Peyer's patch (tissue), 4 donors: ENCODE measurements around the gene TULP4. TPM values are rescaled to one million over a fixed set of nuclear protein-coding genes. Genes with fewer than 3 reads are reported as not detected.

ENCODE experiments used
- DNase-seq, 3 donors: peaks; one replicate each; pipeline ENCODE4 v3.0.0-alpha.2; 2017 to 2019
- H3K27ac ChIP-seq, 4 donors: fragments of 200-600 bp; sonication (generic); one replicate each; pipeline ENCODE4 v1.5.1; 2016 to 2019
- H3K27me3 ChIP-seq, 2 donors: fragments of 200-600 bp; sonication (generic); one replicate each; pipeline ENCODE4 v1.5.1; 2019
- H3K36me3 ChIP-seq, 3 donors: fragments of 200-600 bp; sonication (generic); one replicate each; pipeline ENCODE4 v1.5.1; 2016 to 2019
- H3K4me1 ChIP-seq, 4 donors: fragments of 200-600 bp; sonication (generic); one replicate each; pipeline ENCODE4 v1.5.1; 2016 to 2019
- H3K4me3 ChIP-seq, 4 donors: fragments of 200-600 bp; sonication (generic); 1 replicate in 3 of 4; 2 replicates in 1 of 4; pipeline ENCODE4 v1.5.1; 2016 to 2019; ENCODE audit warnings: mild to moderate bottlenecking in 1 of 4
- H3K9me3 ChIP-seq, 4 donors: fragments of 200-600 bp; sonication (generic); one replicate each; pipeline ENCODE4 v1.5.1; 2016 to 2019; ENCODE audit warnings: mild to moderate bottlenecking in 1 of 4
- CTCF ChIP-seq, 6 experiments: fragments of 450-650 bp in 4 of 6; fragments of 200-600 bp in 2 of 6; sonication (generic) in 1 of 6; IDR thresholded peaks; one replicate each; pipeline ENCODE4 v1.5.1; 2017 to 2019; ENCODE audit warnings: antibody characterized with exemption in 6 of 6, mild to moderate bottlenecking in 3 of 6, moderate library complexity in 1 of 6
- POLR2A ChIP-seq, 2 donors: fragments of 450-650 bp; IDR thresholded peaks; one replicate each; pipeline ENCODE4 v1.5.1; 2017; ENCODE audit warnings: antibody characterized with exemption in 2 of 2, mild to moderate bottlenecking in 2 of 2, moderate library complexity in 2 of 2
- total RNA-seq, 4 donors: library from RNA; depleted of rRNA; stranded (reverse); fragments of >200 nt; gene quantifications; one replicate each; pipeline ENCODE4 v1.1.0, GENCODE V29; 2016

TULP4 gene
- total RNA-seq, 4 donors from 2014 or later = 197 to 268 (median 206) TPM

- Histone ChIP-seq H3K36me3 (peaks cover 0 to 28% (median 0%) of the 10 kb centered on the region in 3 donors), H3K9me3 (no peaks in the 10 kb centered on the region), H3K4me3 (no peak overlapping the region), H3K27ac (no peak overlapping the region), H3K27me3 (no peaks in the 10 kb centered on the region), H3K4me1 (no peaks in the 10 kb centered on the region)
- DNase-seq = no peak
- no peak for TF ChIP-seq POLR2A (IDR thresholded peaks at IDR 0.05)
- TF ChIP-seq CTCF (IDR thresholded peaks at IDR 0.05) = no peak
These were observed 194.9 kb downstream of the TULP4 start for GRCh38 chr6:158507174-158507573.

GRCh38 chr6:158508450-158508849 is 196.2 kb downstream of the TULP4 start:
- H3K9me3 ChIP-seq = no peaks in the 10 kb centered on the region
- TF ChIP-seq CTCF (IDR thresholded peaks at IDR 0.05) = no peak
- TF ChIP-seq POLR2A (IDR thresholded peaks at IDR 0.05) = no peak
- H3K4me1 ChIP-seq = no peaks in the 10 kb centered on the region
- H3K36me3 ChIP-seq = peaks cover 0 to 15% (median 0%) of the 10 kb centered on the region in 3 donors
- no peak overlapping the region for H3K27ac ChIP-seq
- H3K4me3 ChIP-seq = no peak overlapping the region
- H3K27me3 ChIP-seq = no peaks in the 10 kb centered on the region
- no peak for DNase-seq

- H3K4me1 ChIP-seq = no peaks in the 10 kb centered on the region
- no peaks in the 10 kb centered on the region for H3K27me3 ChIP-seq
- no peak overlapping the region for H3K27ac ChIP-seq
- H3K4me3 ChIP-seq = no peak overlapping the region
- DNase-seq = no peak
- no peaks in the 10 kb centered on the region for H3K9me3 ChIP-seq
- TF ChIP-seq POLR2A (IDR thresholded peaks at IDR 0.05) (no peak), CTCF (IDR thresholded peaks at IDR 0.05) (no peak)
- peaks cover 0 to 10% (median 0%) of the 10 kb centered on the region in 3 donors for H3K36me3 ChIP-seq
These were observed 197.2 kb downstream of the TULP4 start for GRCh38 chr6:158509465-158509864.

- no peak for DNase-seq
- H3K4me3 ChIP-seq = no peak overlapping the region
- peaks cover 0 to 7% (median under 1%) of the 10 kb centered on the region in 4 donors for H3K4me1 ChIP-seq
- no peak overlapping the region for H3K27ac ChIP-seq
- no peaks in the 10 kb centered on the region for H3K36me3 ChIP-seq
- no peak for TF ChIP-seq CTCF (IDR thresholded peaks at IDR 0.05)
- TF ChIP-seq POLR2A (IDR thresholded peaks at IDR 0.05) = no peak
- H3K27me3 ChIP-seq = no peaks in the 10 kb centered on the region
- no peaks in the 10 kb centered on the region for H3K9me3 ChIP-seq
These were observed 200.5 kb downstream of the TULP4 start for GRCh38 chr6:158512809-158513208.

- Histone ChIP-seq H3K4me1 (peaks cover 0 to 17% (median 4%) of the 10 kb centered on the region in 4 donors), H3K4me3 (no peak overlapping the region), H3K27me3 (no peaks in the 10 kb centered on the region), H3K36me3 (no peaks in the 10 kb centered on the region), H3K9me3 (no peaks in the 10 kb centered on the region), H3K27ac (no peak overlapping the region)
- TF ChIP-seq POLR2A (IDR thresholded peaks at IDR 0.05) (no peak), CTCF (IDR thresholded peaks at IDR 0.05) (no peak)
- no peak for DNase-seq
These were observed 201.9 kb downstream of the TULP4 start for GRCh38 chr6:158514176-158514575.

GRCh38 chr6:158514991-158515390 is 202.7 kb downstream of the TULP4 start:
- Histone ChIP-seq H3K4me1 (peaks cover 0 to 17% (median 4%) of the 10 kb centered on the region in 4 donors), H3K9me3 (no peaks in the 10 kb centered on the region), H3K27ac (no peak overlapping the region), H3K36me3 (no peaks in the 10 kb centered on the region), H3K27me3 (no peaks in the 10 kb centered on the region), H3K4me3 (no peak overlapping the region)
- TF ChIP-seq CTCF (IDR thresholded peaks at IDR 0.05) (no peak), POLR2A (IDR thresholded peaks at IDR 0.05) (no peak)
- no peak for DNase-seq
